GM18873 (cell line): Measurements from ENCODE around the gene ZNF793.

Experiments
- ATAC-seq: cut with Tn5 transposase; IDR thresholded peaks from one replicate; pipeline ENCODE4 v1.9.1; 2021; ENCODE audit warnings: mild to moderate bottlenecking, moderate library complexity, moderate number of reproducible peaks; ENCODE audit not compliant: unreplicated experiment, low FRiP score

Gene ZNF793

GRCh38 chr19:37506387-37507166, at the start of gene ZNF793:
TSS of gene ZNF793 (plus strand) at chr19:37506939. CDS start at chr19:37523440, 16,501 bp downstream.
- ATAC-seq = peak; percentile 73

- ATAC-seq = no peak
Measured at GRCh38 chr19:37466277-37466797, 40.4 kb upstream of the ZNF793 start.

GRCh38 chr19:37466798-37467607, 39.7 kb upstream of the ZNF793 start, which contains the start of gene ZNF569:
TSS of gene ZNF569 (minus strand) at chr19:37467444. CDS start at chr19:37444921, 22,523 bp downstream.
- peak; percentile 57 for ATAC-seq

GRCh38 chr19:37467608-37468090, 39.1 kb upstream of the ZNF793 start:
- ATAC-seq = no peak

DNA sequence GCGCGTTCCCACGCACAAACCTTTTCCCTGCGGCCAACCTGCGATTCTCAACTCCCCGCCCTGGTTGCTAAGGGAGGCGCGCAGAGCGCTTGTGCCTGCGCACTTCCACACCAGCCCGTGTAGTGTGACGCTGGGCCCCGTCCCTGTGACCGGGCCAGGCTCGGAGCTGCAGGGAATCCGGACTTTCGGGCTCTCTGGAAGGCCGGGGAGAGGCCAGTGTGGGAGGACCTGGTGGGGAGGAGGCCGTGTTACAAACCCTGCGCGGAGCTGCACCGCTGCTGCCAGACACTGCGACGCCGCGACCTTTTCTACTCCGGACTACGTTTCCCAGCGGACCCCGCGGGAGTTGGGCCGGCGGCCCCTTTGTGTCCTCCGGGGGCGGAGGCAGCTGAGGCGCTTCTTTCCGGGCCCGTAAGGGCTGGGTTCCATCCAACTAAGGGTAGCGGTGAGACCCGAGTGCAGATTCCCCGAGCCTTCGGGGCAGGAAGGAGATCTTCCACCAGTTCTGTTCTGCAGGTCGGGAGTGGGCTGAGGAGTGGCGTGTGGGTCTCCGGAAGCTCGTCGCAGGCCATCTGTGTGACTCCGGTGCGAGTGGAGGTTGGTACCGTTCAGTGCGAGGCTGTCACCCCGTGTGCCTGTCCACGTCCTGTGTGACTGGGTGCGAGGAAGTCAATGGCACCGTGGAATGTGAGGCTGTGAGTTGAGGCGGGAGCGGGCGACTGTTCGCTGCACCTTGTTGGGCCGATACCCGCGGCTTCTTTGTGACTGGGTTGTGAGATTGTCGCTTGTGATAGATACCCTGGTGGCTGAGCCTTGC, 37.6 kb upstream of the ZNF793 start, which contains the start of gene ZNF570:
Gene ZNF570 (plus strand): TSS at position 396 of the 817 bp plus-strand sequence. CDS start 999 bp downstream, outside the sequence.
- ATAC-seq = peak; percentile 37

DNA sequence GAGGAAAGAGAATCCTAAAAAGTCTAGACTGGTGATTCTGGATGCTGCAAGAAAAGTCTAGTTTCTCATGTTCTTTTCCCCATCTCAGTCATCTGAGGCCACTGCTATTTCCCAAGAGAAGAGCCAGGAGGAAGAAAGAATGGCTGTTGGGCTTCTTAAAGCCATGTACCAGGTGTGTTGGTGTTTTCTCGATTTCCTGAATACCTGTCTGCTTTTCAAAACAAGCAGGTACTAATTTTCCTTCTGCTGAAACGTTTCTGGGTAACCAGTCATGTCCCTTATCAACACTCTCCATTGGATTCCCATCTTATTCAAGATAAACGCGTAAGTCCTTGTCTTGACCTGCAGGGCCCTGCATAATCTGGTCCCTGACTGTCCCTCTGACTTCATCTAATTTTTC, 36.5 kb upstream of the ZNF793 start:
- no peak for ATAC-seq

- ATAC-seq = no peak
Measured at GRCh38 chr19:37472165-37472564, 34.6 kb upstream of the ZNF793 start.

DNA sequence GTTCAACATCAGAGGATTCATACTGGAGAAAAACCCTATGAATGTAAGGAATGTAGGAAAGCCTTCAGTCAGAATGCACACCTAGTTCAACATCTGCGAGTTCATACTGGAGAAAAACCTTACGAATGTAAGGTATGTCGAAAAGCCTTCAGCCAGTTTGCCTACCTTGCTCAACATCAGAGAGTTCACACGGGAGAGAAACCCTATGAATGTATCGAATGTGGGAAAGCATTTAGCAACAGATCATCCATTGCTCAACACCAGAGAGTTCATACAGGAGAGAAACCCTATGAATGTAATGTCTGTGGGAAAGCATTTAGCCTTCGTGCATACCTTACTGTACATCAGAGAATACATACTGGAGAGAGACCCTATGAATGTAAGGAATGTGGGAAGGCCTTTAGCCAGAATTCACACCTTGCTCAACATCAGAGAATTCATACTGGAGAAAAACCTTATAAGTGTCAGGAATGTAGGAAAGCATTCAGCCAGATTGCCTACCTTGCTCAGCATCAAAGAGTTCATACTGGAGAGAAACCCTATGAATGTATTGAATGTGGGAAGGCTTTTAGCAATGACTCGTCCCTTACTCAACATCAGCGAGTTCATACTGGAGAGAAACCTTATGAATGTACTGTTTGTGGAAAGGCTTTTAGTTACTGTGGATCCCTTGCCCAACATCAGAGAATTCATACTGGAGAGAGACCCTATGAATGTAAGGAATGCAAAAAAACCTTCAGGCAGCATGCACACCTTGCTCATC, 22.2 kb upstream of the ZNF793 start:
- ATAC-seq = no peak

- no peak for ATAC-seq
Measured at GRCh38 chr19:37492213-37492612, 14.5 kb upstream of the ZNF793 start.

GRCh38 chr19:37505958-37506386, 767 bp upstream of the ZNF793 start:
- no peak for ATAC-seq

- no peak for ATAC-seq
Measured at GRCh38 chr19:37507167-37507464, 377 bp downstream of the ZNF793 start.

GRCh38 chr19:37511186-37511585, 4.4 kb downstream of the ZNF793 start:
- no peak for ATAC-seq

DNA sequence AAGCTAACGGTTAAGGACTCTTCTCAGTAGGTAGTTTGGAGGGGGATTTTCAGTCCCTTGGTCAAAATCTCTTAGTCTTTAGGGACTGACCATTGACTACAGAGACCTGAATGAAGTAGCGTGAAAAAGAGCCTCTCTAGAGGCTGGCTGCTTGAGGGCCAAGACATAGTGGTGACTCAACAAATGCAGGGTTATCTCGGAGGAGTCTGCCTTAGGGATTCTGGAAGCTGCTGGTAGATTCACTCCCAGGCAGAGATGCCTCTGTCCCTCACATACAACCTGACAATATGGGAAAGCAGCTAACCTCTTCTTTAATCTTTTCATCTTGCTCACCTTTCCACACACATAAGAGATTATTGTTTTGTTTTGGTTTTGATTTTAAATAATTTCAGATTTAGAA, 5.1 kb downstream of the ZNF793 start:
- no peak for ATAC-seq

DNA sequence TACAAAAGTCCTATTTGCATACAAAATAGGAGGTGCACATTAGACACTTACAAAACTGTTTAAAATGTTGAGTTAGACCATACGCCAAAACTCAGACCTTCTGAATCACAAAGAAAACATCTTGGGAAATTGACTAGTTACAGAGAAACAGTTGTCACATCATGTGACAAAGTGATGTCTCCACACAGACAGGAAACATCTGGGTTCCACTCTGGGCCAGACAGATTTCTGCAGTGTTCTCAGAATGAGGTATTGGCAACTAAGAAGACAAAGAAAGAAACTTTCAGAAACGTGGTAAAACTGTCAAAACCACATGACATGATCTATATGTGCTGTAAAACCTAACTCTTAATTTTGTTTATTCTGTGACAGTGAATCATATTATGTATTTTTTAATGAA, 6.7 kb downstream of the ZNF793 start:
- no peak for ATAC-seq

DNA sequence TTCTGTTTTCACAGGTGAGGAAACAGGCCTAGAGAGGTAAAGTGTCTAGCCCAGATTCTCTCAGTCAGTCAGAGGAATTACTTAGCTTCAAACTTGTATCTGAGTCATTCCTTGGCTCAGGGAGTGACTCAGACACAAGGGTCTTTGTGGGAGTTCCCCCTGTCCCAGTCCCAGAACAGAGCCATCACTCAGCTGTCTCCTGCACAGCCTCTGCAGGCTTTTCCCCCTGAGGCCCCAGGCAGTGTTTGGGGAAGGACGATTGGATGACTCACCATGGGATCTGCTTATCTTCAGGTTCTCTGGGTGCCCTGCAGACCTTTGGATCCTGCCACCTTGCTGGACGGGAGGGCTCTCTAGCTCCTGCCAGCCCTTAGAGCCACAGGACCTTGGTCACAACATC, 13.2 kb downstream of the ZNF793 start:
- no peak for ATAC-seq

GRCh38 chr19:37537391-37537947, 30.7 kb downstream of the ZNF793 start:
- ATAC-seq = no peak

GRCh38 chr19:37551129-37551993, 44.6 kb downstream of the ZNF793 start:
- no peak for ATAC-seq

GRCh38 chr19:37563518-37563917, 56.8 kb downstream of the ZNF793 start:
- no peak for ATAC-seq
